MM.1S (cell line): Measurements from ENCODE around the gene EGFL8.

Source experiments
- EZH2 ChIP-seq: fragments of 300-600 bp; sonication (generic); optimal IDR thresholded peaks from 2 replicates; pipeline ENCODE3; 2017; ENCODE audit warnings: low read depth, mild to moderate bottlenecking, antibody characterized with exemption, low read length, mixed read lengths
- TF ChIP-seq, protein P1 (sequence below): fragments of 300-600 bp; sonication (generic); IDR thresholded peaks from 2 replicates; pipeline ENCODE4 v1.5.1; 2016; ENCODE audit warnings: antibody characterized with exemption, low read length, mixed read lengths

DNA sequence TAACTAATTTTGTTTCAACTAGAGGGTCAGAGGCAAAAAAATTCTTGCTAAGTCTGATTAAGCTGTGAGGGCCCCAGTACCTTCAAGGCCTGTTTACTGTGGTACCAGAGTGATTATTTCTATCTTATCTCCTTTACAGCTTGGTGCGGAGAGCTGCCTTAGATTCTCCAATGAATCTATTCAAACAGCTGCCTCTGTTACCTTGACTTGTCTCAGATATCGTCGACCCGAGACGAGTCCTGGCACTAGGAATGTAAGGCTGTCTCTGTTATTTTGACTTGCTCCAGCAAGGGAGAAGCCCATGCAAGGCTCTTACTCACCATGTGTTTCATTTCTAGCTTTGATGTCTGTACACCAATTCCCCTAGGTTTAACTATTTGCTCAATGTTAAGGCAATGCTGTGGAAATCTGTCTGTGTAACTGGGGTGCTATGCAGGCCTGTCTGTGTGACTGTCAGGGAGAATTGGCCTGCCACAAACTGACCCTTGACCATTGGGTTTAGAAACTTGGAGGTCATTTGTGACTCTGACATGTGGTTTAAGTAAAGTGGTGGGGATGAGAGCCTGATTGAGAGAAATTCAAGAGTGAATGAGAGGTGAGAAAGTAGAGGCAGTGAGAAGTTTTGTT lies 23.9 kb upstream of the EGFL8 start:
- TF ChIP-seq, protein P1, sequence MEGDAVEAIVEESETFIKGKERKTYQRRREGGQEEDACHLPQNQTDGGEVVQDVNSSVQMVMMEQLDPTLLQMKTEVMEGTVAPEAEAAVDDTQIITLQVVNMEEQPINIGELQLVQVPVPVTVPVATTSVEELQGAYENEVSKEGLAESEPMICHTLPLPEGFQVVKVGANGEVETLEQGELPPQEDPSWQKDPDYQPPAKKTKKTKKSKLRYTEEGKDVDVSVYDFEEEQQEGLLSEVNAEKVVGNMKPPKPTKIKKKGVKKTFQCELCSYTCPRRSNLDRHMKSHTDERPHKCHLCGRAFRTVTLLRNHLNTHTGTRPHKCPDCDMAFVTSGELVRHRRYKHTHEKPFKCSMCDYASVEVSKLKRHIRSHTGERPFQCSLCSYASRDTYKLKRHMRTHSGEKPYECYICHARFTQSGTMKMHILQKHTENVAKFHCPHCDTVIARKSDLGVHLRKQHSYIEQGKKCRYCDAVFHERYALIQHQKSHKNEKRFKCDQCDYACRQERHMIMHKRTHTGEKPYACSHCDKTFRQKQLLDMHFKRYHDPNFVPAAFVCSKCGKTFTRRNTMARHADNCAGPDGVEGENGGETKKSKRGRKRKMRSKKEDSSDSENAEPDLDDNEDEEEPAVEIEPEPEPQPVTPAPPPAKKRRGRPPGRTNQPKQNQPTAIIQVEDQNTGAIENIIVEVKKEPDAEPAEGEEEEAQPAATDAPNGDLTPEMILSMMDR, result no peak
- TF ChIP-seq EZH2, result no peak
